GM21786 (cell line): ENCODE data around the gene CST9.
"Not testable (repeated sequence)": the region's sequence is repeated elsewhere in the genome, so short reads cannot be mapped to it uniquely, and the experiment has no call there.

ENCODE experiments used
- ATAC-seq: cut with Tn5 transposase; IDR thresholded peaks from one replicate; pipeline ENCODE4 v1.9.1; 2021; ENCODE audit not compliant: unreplicated experiment

Gene CST9

DNA sequence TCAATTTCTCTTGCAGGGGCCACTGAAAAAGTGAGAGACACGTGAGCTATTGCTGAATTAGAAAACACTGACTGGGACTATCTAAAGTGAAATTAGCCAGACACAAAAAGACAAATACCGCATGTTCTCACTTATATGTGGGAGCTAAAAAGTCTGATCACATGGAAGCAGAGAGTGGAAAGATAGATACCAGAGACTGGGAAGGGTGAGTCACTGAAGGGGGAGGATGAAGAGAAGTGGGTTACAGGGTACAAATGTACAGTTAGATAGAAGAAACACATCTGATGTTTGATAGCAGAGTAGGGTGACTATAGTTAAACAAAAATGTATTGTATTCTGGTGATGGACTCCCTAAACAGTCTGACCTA lies 18.6 kb upstream of the CST9 start:
- no peak for ATAC-seq

DNA sequence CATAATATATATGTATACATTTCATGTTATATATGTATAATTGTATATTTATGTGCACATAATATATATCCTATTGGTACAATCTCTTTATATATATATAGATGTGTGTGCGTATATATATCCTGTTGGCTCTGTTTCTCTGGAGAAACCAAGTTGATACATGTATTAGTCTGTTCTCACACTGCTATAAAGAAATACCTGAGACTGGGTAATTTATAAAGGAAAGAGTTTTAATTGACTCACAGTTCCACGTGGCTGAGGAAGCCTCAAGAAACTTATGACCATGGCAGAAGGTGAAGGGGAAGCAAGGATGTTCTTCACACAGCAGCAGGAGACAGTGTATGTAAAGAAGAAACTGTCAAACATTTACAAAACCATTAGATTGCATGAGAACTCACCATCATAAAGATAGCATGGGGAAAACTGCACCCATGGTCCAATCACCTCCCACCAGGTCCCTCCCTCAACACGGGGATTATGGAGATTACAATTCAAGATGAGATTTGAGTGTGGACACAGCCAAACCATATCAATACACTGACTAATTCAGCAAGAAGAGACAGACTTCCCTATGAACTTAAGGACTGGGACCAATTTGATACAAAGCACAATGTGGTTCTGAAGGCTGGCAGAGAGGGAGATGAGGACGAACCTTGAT lies 18.1 kb upstream of the CST9 start:
- no peak for ATAC-seq

DNA sequence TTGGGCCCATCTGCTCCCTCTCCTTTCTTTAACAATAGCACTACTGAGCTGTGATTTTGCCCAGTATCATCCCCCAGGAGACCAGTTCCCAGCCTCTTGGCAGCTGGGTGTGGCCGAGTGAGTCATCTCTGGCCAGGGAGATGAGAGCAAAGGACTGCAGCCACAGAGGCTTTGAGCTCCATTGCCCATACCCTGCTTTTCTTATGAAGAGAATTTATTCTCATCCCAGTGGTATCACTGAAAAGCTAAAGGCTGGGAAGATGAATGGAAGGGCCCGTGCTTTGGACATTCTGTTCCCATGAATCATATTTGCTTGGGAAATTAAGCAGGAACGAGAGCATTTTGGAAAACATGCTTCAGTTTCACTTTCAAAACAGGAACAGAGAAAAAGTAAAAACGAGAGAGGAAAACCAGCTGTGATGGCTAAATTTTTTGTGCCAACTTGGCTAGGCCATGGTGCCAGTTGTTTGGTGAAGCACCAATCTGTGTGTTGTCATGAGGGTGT lies 17.2 kb upstream of the CST9 start:
- peak; percentile 75 for ATAC-seq

DNA sequence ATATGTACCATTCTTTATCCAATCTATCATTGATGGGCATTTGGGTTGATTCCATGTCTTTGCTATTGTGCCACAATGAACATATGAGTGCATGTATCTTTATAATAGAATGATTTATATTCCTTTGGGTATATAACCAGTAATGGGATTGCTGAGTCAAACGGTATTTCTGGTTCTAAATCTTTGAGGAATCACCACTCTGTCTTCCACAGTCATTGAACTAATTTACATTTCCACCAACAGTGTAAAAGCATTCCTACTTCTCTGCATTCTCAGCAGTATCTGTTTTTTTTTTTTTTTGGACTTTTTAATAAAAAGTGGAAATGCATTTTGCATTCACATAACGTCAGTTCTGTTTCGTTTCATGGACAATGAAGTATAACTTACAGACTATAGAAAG lies 16.7 kb upstream of the CST9 start:
- ATAC-seq, result not testable (repeated sequence)

DNA sequence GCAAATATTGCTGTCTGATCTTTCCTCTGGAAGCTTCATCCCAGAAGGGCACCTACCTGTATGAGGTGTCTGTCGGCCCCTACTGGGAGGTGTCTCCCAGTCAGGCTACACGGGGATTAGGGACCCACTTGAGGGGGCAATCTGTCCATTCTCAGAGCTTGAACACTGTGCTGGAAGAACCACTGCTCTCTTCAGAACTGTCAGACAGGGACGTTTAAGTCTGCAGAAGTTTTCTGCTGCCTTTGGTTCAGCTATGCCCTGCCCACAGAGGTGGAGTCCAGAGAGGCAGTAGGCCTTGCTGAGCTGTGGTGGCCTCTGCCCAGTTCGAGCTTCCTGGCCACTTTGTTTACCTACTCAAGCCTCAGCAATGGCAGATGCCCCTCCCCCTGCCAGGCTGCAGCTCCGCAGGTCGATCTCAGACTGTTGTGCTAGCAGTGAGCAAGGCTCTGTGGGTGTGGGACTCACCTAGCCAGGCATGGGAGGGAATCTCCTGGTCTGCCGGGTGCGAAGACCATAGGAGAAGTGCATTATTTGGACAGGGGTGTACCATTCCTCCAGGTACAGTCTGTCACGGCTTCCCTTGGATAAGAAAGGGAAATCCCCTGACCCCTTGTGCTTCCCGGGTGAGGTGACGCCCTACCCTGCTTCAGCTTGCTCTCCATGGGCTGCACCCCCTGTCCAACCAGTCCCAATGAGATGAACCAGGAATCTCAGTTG lies 15.1 kb upstream of the CST9 start:
- ATAC-seq, result not testable (repeated sequence)

DNA sequence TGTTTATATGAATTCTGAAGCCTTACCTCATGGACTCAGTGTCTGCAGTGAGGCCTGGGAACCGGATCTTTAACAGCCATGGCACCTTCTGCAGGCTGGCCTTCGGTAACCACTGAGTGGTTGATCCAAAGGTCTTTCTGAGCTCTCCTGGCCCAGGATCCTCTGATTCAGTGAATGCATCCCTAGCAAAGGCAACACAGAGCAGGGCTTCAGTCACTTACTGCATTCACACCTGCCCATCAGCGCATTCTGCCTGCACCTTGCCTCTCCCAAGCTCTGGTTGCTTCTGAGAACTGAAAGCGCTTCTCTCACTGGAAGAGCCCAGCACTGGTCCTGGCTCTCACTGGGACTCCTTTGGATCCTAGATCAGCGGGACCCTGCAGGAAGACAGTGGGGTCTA lies 8.4 kb upstream of the CST9 start:
- ATAC-seq, result no peak

DNA sequence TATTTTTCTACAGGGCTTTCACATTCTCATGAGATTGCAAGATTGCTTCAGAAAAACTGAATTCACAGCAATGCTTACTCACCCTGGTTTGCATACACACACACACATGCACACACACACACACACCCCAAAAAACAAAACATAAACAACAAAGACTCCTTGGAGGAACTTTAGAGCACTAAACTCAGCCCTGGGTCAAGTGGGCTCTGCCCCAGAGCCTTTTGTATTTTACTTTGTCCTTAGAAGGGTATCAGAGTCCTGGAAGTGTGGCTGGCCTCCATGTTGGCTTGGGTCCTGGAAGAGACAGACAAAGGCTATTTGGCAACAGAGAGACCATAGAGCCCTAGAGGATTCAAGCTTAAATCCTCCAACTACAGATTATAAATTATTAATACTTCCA lies 8.0 kb upstream of the CST9 start:
- no peak for ATAC-seq

DNA sequence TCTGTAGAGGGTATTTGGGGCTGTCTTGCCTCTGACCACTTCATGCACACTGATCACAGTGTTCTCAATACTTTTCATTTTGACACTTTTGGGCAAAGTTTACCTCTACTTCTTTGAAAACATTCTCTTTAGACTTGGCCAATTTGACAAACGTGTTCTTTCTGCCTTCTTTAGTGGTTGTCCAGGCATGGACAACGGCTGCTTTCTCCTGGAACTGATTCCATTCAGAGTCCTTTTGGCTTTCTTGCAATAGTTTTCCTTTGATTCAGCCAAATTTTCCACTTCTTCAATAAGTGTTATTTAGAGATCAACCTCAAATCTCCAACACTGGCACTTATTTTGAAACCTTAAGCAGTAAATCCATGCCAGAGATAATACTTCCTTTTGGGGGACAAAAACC lies 6.7 kb upstream of the CST9 start:
- ATAC-seq, result no peak

DNA sequence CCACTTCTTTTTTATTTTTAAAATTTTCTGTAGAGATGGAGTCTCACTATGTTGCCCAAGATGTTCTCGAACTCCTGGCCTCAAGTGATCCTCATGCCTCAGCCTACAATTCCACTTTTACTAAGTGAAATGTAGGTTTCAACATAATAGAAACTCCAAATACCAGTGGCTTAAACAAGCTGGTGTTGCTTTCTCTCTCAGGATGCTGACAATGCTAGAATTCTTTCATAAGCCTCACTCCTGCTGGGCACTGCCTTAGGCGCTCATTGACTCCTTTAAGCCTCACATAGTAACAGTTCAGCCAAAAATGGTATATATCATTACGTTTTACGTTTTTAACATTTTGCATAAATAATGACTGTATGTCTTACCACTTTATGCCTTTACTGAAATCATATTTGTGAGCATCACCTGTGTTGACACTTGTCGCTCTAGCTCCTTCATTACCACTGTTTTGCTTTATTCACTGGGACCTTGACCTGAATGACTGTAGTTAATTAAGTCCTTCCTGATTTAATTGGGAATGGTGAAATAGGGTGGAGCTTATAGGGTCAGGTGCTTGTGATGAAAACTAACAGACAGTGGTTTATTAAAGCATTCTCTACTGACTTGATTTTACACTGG lies 3.9 kb upstream of the CST9 start:
- ATAC-seq, result no peak

DNA sequence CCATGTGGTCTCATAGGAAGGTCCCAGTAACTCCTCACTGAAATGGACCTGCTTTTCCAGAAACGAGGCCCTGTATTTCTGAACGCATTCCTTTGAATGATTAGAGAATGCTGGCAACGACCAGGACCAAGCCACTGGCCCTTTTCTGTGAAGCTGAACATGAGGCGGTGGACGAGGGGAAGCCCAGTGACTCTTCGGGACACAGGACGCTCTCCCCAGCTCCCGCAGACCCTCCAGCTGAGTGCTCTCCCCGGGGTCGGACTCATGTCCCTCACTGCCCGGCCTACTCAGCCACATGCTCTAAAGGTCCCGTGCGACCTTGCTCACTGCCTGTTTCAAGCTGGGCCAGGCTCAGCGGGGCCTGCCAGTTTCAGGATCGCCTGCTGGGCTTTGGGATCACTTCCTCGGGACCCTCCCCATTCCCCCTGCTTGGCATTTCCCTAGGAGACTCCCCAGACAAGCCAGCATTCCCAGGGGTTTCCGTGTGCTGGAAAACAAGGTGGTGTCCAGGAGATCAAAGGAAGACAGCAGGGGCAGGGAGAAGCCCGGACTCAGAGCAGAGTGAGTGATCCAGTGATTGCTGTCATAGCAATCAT lies 2.6 kb upstream of the CST9 start:
- ATAC-seq, result no peak

DNA sequence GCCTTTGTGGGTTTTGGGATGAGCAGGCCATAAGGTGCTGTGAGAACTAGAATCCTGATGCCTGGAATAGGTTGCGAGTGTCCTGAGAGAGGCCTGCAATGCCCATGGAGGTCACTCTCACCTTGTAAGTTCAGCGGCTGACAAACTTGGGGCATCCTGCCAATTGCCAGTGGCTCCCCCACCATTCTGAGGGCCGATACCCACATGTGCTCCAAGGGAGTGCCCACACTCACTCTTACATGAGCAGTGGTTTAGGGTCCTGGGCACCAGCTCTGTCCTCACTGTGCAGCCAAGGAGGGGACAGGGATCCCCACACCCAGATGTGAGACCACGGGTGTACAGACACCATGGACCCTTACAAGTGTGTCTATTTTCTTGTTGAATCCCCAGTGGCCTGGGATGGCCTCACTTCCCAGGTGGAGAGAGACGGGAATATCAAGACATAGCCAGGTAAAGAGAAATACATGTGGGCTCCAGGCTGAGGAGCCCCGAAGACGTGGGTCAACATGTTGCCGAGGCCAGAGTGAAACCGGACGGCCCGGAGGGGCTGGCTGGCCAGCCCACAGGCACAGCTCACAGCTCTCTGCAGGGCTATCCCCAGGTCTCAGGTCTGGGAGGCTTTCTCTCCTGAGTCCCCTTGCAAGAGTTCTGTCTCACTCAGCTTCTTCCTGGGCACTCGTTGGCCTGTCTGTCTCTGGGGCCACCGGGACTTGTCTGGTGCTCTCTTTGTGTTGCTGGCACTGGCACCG lies 2.0 kb upstream of the CST9 start:
- no peak for ATAC-seq

DNA sequence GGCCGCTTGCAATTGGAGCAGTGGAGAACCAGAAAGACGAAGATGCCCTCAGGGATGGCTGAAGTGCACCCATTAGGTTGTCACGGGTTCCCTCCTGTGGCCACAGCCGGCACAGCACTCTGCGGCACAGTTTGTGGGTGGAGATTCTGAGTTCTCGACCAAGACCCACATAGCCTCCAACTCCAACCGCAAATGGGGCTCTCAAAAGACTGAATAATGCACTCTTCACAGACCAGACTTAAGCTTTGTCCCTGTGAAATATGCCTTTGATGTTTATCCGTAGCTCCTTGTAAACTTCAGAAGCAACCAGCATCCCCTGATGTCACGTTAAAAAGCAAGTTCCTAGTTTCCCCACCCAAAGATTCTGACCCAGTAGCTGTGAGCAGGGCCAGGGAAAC lies 934 bp upstream of the CST9 start:
- peak; percentile 89 for ATAC-seq

DNA sequence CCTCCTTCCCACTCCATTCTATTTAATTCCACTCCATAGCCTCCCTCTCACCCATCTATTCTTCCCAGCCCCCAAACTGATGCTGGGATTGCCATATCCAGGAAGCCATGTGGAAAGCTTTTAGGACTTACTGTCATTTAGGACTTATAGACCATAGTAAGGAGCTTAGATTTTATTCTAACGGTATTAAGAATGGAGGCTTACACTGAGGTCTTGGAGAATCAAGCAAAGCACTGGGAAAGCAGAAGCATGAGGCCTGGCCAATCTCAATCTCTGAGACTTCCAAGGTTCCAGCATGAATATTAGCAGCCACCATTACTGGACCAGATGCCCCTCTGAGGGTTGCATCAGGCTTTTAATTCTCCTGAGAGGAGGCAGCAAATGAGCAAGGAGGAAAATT lies 1.4 kb downstream of the CST9 start:
- ATAC-seq, result no peak

DNA sequence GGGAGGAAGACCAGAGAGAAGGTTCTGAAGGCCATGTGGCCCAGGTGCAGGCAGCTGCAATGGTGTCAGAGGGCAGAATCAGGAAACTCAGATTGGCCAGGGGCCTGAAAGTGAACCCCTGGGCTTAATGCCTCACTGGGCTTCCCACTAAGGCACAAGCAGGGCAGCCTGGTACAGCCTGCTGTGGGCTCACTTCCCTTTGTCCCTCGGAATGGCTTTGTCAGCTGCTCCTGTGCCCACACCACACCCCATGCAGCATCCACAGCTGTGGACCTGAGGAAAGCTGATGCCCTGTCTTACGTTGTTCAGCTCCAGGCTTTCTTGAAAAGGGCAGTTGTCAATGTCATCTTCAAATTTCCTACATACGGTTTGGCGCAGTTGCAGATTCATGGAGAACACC lies 2.4 kb downstream of the CST9 start:
- no peak for ATAC-seq

DNA sequence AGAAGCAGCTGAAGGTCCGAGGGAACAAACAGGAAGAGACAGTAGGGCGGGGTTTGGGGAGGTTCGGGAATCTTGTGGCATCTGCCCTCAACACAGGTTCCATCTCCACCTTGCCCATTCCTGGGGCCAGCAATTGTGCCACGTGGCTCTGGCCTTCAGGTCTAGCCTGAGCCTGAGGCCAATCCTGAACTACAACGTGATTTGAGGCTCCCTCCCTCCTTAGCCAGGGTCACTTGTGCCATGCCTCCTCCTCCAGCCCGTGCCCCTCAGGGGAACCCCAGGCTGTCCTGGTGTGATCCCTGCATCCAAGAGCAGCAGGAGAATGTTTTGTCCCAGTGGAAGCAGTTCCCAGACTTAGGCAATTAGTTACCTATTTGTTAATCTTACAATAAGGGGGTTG lies 3.0 kb downstream of the CST9 start:
- ATAC-seq, result no peak

DNA sequence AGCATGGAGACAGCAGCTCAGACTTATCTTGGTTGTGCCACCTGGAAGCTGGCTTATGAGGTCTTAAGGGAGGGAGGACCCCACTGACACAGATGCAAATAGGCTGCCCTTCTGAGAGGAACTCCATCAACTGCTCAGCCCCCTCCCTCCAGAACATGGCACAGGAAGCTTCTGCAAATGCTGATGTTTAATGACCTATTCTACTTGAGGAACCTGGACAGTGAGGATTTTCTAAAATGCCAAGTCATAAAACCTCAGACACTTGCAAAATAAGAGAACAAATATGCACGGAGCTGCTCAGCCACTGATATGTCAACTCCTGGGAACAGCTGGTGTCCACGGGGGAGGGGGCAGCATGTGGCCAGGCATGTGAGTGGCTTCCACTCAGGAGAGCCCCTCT lies 3.5 kb downstream of the CST9 start:
- no peak for ATAC-seq

DNA sequence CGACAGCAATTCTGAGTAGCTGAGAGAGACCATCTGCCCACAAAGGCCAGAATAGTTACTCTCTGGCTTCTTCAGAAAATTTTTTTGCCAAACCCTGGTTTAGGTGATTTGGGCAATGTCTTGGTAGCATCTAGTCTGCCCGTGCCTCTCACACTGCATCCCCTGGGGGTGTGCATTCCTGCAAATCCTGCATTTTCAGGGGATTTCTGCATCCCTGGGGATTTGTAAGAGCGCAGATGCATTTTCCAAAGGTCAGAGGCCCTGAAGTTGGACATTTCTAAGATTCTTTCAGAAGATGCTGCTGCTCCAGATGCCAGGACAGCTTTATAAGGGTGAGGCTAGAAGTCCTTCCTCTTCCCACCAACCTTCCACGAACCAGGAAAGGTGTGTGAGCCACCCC lies 4.0 kb downstream of the CST9 start:
- no peak for ATAC-seq

DNA sequence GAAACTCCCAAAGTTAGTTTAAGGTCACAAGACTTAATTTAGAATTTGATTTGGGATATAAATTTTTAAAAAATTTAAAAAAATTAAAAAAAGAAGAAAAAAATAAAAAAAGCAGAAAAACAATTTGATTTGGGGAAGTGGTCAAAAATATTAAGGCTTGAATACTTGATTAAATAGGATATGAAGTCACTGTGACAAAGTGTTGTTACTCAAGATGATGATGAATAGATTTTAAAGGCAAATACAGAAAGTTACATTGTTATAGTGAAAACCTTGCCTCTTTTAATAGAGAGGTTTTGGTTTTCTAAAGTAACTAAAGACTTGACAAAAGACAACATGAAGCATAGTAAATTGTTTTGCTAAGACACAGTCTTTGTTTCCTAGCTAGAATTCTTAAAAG lies 7.2 kb downstream of the CST9 start:
- ATAC-seq, result no peak

DNA sequence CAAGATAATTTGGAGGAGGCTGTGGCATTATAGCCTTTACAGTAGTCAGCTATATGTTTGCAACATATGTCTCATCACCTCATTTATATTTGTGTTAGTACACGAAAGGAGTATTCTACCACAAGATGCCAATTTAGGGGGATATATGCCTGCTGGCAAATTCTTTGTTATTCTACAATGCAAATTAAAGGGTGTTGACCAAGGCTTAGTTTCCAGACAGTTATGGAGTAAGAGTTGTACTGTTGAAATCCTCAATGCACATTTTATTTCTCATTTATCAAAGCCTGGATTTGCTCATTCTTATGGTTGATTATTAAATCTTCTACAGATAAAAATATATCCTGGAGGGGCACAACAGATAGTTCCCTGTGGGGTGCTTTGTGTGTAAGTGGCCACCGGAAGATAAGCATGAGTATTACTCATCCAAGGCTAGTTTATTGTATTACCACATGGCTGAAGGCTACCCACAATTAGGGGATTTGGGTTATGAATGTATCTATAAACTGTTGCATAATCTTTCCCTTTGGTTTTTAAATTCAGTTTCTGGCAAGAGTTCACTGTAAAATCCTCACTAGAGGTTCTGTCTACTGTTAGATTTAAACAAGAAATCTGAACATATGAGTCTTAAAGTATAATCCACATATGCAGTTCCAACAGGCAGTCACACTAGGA lies 9.0 kb downstream of the CST9 start:
- ATAC-seq, result no peak

DNA sequence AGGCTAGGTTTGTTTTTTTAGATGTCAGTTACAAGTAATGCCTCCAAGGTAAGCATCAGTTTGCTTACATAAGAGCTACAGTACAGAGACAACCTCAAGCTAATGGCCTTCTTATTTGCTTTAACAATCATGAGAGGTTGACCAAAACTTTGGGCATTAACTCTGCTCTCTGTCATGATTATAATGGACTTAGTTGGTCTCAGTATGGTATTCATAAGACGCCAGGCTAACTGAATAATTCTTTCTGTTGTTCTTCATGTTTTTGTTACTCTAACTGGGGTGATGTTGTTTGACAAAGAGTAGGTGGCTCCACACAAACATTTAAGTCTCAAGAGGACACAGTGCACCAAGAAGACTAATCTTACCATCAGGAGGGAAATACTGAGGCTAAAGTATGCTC lies 9.8 kb downstream of the CST9 start:
- no peak for ATAC-seq
